HEK293 (cell line): Measurements from ENCODE around the gene NEK9.

ENCODE experiments used
- CTCF ChIP-seq: fragments of 450-650 bp; formaldehyde crosslinking; IDR thresholded peaks from 2 replicates; pipeline ENCODE4 v1.5.1; 2016; ENCODE audit warnings: missing biosample characterization, missing genetic modification characterization
- REST ChIP-seq: fragments of 450-650 bp; formaldehyde crosslinking; IDR thresholded peaks from 2 replicates; pipeline ENCODE4 v1.5.1; 2016; ENCODE audit warnings: missing biosample characterization, missing genetic modification characterization
- ZNF280D ChIP-seq: fragments of 450-650 bp; formaldehyde crosslinking; IDR thresholded peaks from 2 replicates; pipeline ENCODE4 v1.5.1; 2016; ENCODE audit warnings: missing biosample characterization, missing genetic modification characterization
- ZNF311 ChIP-seq: fragments of 450-650 bp; formaldehyde crosslinking; IDR thresholded peaks from 2 replicates; pipeline ENCODE4 v1.5.1; 2017; ENCODE audit warnings: missing biosample characterization, missing genetic modification characterization, borderline replicate concordance
- ZNF354C ChIP-seq: fragments of 450-650 bp; formaldehyde crosslinking; IDR thresholded peaks from 2 replicates; pipeline ENCODE4 v1.5.1; 2016; ENCODE audit warnings: missing biosample characterization, missing genetic modification characterization, low read depth, borderline replicate concordance
- ZNF449 ChIP-seq: fragments of 450-650 bp; formaldehyde crosslinking; IDR thresholded peaks from 2 replicates; pipeline ENCODE4 v1.5.1; 2017; ENCODE audit warnings: missing biosample characterization, mild to moderate bottlenecking, missing genetic modification characterization, moderate library complexity
- ZNF544 ChIP-seq: fragments of 450-650 bp; formaldehyde crosslinking; IDR thresholded peaks from 2 replicates; pipeline ENCODE4 v1.5.0; 2017; ENCODE audit warnings: missing biosample characterization, missing genetic modification characterization
- ZNF670 ChIP-seq: fragments of 450-650 bp; formaldehyde crosslinking; IDR thresholded peaks from 2 replicates; pipeline ENCODE4 v1.5.1; 2016; ENCODE audit warnings: missing biosample characterization, missing genetic modification characterization, low read depth
- ZNF704 ChIP-seq: fragments of 450-650 bp; formaldehyde crosslinking; IDR thresholded peaks from 2 replicates; pipeline ENCODE4 v1.5.1; 2016; ENCODE audit warnings: missing biosample characterization, missing genetic modification characterization
- ZSCAN16 ChIP-seq: fragments of 450-650 bp; formaldehyde crosslinking; IDR thresholded peaks from 2 replicates; pipeline ENCODE4 v1.5.1; 2016; ENCODE audit warnings: missing biosample characterization, missing genetic modification characterization
- ZSCAN30 ChIP-seq: fragments of 450-650 bp; IDR thresholded peaks from 2 replicates; pipeline ENCODE4 v1.5.1; 2018; ENCODE audit warnings: missing biosample characterization, mild to moderate bottlenecking, missing genetic modification characterization, moderate library complexity
- ZSCAN5A ChIP-seq: fragments of 450-650 bp; formaldehyde crosslinking; IDR thresholded peaks from 2 replicates; pipeline ENCODE4 v1.5.1; 2016; ENCODE audit warnings: missing biosample characterization, missing genetic modification characterization

GRCh38 chr14:75132382-75133086, 5.7 kb upstream of the NEK9 start:
- TF ChIP-seq CTCF (tag by site-specific recombination) (peak; percentile 20; the same call in 1 of the 2 replicates), ZSCAN16 (tag by site-specific recombination) (no peak), ZSCAN30 (tag by site-specific recombination) (no peak), REST (tag by site-specific recombination) (no peak), ZNF354C (no peak), ZNF704 (no peak), ZNF449 (tag by site-specific recombination) (no peak), ZNF311 (tag by site-specific recombination) (no peak), ZNF670 (no peak), ZNF544 (tag by site-specific recombination) (no peak), ZSCAN5A (no peak), ZNF280D (tag by site-specific recombination) (no peak)
